Measurements from ENCODE around the gene TMEM59.
A peak's percentile ranks its signal among the peaks of the same experiment; 100 is the strongest.
"Not testable (repeated sequence)": the region's sequence is repeated elsewhere in the genome, so short reads cannot be mapped to it uniquely, and the experiment has no call there.

Gene TMEM59

DNA sequence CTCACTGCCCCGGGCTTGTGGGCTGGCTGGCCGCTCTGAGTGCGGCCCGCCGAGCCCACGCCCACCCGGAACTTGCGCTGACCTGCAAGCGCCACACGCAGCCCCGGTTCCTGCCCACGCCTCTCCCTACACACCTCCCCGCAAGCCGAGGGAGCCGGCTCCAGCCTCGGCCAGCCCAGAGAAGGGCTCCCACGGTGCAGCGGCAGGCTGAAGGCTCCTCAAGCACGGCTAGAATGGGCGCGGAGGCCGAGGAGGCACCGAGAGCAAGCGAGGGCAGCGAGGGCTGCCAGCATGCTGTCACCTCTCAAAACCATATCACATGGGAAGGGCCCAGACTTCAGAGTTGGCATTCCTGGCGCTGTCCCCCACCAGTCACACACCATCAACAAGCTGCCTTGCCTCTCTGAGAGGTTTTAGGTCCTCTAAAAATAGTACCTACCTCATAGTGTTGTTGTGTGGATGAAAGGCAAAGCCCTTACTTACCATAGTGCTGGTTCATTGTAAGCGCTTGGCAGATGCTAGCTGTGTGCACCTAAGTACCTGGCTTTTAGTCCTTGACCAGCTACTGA, 48.4 kb downstream of the TMEM59 start:
- no peak for ATAC-seq (ENCODE audit: insufficient read depth, low read depth)
- Histone ChIP-seq H3K4me2 (ENCODE audit: insufficient read depth, low read length) (no peak overlapping the region), H3K36me3 (ENCODE audit: insufficient read depth, low read length) (no peaks in the 10 kb centered on the region), H4K20me1 (ENCODE audit: insufficient read depth, low read length) (no peaks in the 10 kb centered on the region), H3K4me1 (ENCODE audit: insufficient read depth, low read length) (no peaks in the 10 kb centered on the region), H3K79me2 (ENCODE audit: insufficient read depth, low read length) (no peaks in the 10 kb centered on the region), H3K27ac (ENCODE audit: low read length) (no peak overlapping the region), H3K9me3 (ENCODE audit: insufficient read depth, low read length, severe bottlenecking) (no peaks in the 10 kb centered on the region), H2AFZ (ENCODE audit: low read depth, low read length) (no peak overlapping the region), H3K9ac (ENCODE audit: low read depth, low read length) (no peak overlapping the region), H3K4me3 (ENCODE audit: low read depth in 1 of 2, low read length in 2 of 2) (no peak overlapping the region), H3K27me3 (ENCODE audit: insufficient read depth, low read length, poor library complexity) (no peaks in the 10 kb centered on the region)
- DNase-seq: no peak
- TF ChIP-seq EZH2 (IDR thresholded peaks at IDR 0.05; ENCODE audit: borderline replicate concordance, low read depth, low read length, severe bottlenecking): no peak
- TF ChIP-seq CTCF (IDR thresholded peaks at IDR 0.05; ENCODE audit: borderline replicate concordance, extremely low read depth, low read length, poor library complexity, severe bottlenecking): no peak

GRCh38 chr1:54003750-54004480, 49.1 kb downstream of the TMEM59 start:
- H3K4me1 ChIP-seq (ENCODE audit: insufficient read depth, low read length); H3K36me3 ChIP-seq (ENCODE audit: insufficient read depth, low read length); H3K9me3 ChIP-seq (ENCODE audit: insufficient read depth, low read length, severe bottlenecking); DNase-seq; H3K27ac ChIP-seq (ENCODE audit: low read length); H2AFZ ChIP-seq (ENCODE audit: low read depth, low read length); H3K79me2 ChIP-seq (ENCODE audit: insufficient read depth, low read length); H3K27me3 ChIP-seq (ENCODE audit: insufficient read depth, low read length, poor library complexity); H4K20me1 ChIP-seq (ENCODE audit: insufficient read depth, low read length); H3K4me3 ChIP-seq (ENCODE audit: low read depth in 1 of 2, low read length in 2 of 2); H3K4me2 ChIP-seq (ENCODE audit: insufficient read depth, low read length); H3K9ac ChIP-seq (ENCODE audit: low read depth, low read length); ATAC-seq (ENCODE audit: insufficient read depth, low read depth): not testable (repeated sequence)

DNA sequence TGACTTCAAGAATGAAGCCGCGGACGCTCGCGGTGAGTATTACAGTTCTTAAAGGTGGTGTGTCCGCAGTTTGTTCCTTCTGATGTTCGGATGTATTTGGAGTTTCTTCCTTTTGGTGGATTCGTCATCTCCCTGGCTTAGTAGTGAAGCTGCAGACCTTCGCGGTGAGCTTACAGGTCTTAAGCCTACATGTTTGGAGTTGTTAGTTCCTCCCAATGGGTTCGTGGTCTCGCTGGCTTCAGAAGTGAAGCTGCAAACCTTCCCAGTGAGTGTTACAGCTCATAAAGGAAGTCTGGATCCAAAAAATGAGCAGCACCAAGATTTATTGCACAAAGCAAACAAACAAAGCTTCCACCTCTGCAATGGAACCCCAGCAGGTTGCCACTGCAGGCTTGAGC, 49.8 kb downstream of the TMEM59 start:
- Histone ChIP-seq H3K4me3 (ENCODE audit: low read depth in 1 of 2, low read length in 2 of 2) (no peak overlapping the region), H3K36me3 (ENCODE audit: insufficient read depth, low read length) (no peaks in the 10 kb centered on the region), H3K4me1 (ENCODE audit: insufficient read depth, low read length) (no peaks in the 10 kb centered on the region), H3K27me3 (ENCODE audit: insufficient read depth, low read length, poor library complexity) (no peaks in the 10 kb centered on the region), H3K4me2 (ENCODE audit: insufficient read depth, low read length) (no peak overlapping the region), H3K9ac (ENCODE audit: low read depth, low read length) (no peak overlapping the region), H3K79me2 (ENCODE audit: insufficient read depth, low read length) (no peaks in the 10 kb centered on the region), H2AFZ (ENCODE audit: low read depth, low read length) (no peak overlapping the region), H3K9me3 (ENCODE audit: insufficient read depth, low read length, severe bottlenecking) (no peaks in the 10 kb centered on the region), H3K27ac (ENCODE audit: low read length) (no peak overlapping the region), H4K20me1 (ENCODE audit: insufficient read depth, low read length) (no peaks in the 10 kb centered on the region)
- TF ChIP-seq EZH2 (IDR thresholded peaks at IDR 0.05; ENCODE audit: borderline replicate concordance, low read depth, low read length, severe bottlenecking): no peak
- TF ChIP-seq CTCF (IDR thresholded peaks at IDR 0.05; ENCODE audit: borderline replicate concordance, extremely low read depth, low read length, poor library complexity, severe bottlenecking): no peak
- ATAC-seq (ENCODE audit: insufficient read depth, low read depth): no peak
- DNase-seq: peak; percentile 6

DNA sequence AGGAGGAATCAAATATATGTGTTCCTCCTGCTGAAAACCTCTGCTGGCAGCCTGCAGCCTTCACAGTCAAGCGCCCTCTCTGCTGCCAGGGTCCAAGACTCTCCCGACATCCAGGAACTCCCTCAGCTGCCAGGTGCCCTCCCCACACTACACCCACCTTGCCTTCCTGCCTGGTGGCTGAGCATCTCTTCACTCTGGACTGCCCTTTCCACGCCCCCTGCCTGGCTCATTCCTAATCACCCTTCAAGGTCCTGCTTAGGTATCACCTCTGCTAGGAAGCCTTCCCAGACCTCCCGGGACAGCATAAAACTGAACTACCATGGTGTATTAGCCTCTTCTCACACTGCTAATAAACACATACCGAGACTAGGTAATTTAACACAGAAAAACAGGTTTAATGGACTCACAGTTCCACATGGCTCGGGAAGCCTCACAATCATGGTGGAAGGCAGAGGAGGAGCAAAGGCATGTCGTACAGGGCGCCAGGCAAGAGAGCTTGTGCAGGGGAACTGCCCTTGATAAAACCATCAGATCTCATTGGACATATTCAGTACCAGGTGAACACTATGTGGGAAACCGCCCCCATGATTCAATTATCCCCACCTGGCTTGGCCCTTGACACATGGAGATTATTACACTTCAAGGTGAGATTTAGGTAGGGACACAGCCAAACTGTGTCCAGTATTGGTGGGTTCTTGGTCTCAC, 50.3 kb downstream of the TMEM59 start:
- H3K4me3 ChIP-seq (ENCODE audit: low read depth in 1 of 2, low read length in 2 of 2): no peak overlapping the region
- no peaks in the 10 kb centered on the region for H3K27me3 ChIP-seq (ENCODE audit: insufficient read depth, low read length, poor library complexity)
- no peaks in the 10 kb centered on the region for H3K79me2 ChIP-seq (ENCODE audit: insufficient read depth, low read length)
- no peak for ATAC-seq (ENCODE audit: insufficient read depth, low read depth)
- no peaks in the 10 kb centered on the region for H3K9me3 ChIP-seq (ENCODE audit: insufficient read depth, low read length, severe bottlenecking)
- H2AFZ ChIP-seq (ENCODE audit: low read depth, low read length): no peak overlapping the region
- no peak overlapping the region for H3K27ac ChIP-seq (ENCODE audit: low read length)
- no peaks in the 10 kb centered on the region for H3K4me1 ChIP-seq (ENCODE audit: insufficient read depth, low read length)
- no peak overlapping the region for H3K4me2 ChIP-seq (ENCODE audit: insufficient read depth, low read length)
- H3K9ac ChIP-seq (ENCODE audit: low read depth, low read length): no peak overlapping the region
- H4K20me1 ChIP-seq (ENCODE audit: insufficient read depth, low read length): no peaks in the 10 kb centered on the region
- TF ChIP-seq CTCF (IDR thresholded peaks at IDR 0.05; ENCODE audit: borderline replicate concordance, extremely low read depth, low read length, poor library complexity, severe bottlenecking) (no peak), EZH2 (IDR thresholded peaks at IDR 0.05; ENCODE audit: borderline replicate concordance, low read depth, low read length, severe bottlenecking) (no peak)
- H3K36me3 ChIP-seq (ENCODE audit: insufficient read depth, low read length): no peaks in the 10 kb centered on the region
- DNase-seq: no peak
